ENCODE measurements around the gene SYPL1. TPM values are rescaled to one million over a fixed set of nuclear protein-coding genes. Genes with fewer than 3 reads are reported as not detected.

The SYPL1 gene
- total and polyA plus RNA-seq, 2 donors (not counting 3 experiments of a cell fraction or from before 2014, with no cell fraction given): 59.8 to 67.1 TPM

- no peak for FAIRE-seq
These were observed 22.1 kb upstream of the SYPL1 start for GRCh38 chr7:106134241-106134640.

More at GRCh38 chr7:106134241-106134640, 22.1 kb upstream of the SYPL1 start:
- H4K20me1 ChIP-seq (replicated peaks; ENCODE audit: control insufficient read depth, extremely low read depth, insufficient read depth, low read length): no peaks in the 10 kb centered on the region
- H3K4me1 ChIP-seq (ENCODE audit: control insufficient read depth, extremely low read depth, insufficient read depth, low read length): no peaks in the 10 kb centered on the region
- H3K27me3 ChIP-seq (ENCODE audit: control insufficient read depth in 2 of 2, insufficient read depth in 2 of 2, low read length in 2 of 2): peaks cover 24 to 37% of the 10 kb centered on the region in 2 experiments
- no TSS peak for BruUV-seq (replicated peaks)
- no peak for DNase-seq (ENCODE audit: low read depth, low spot score)
- H3K9me3 ChIP-seq (replicated peaks; ENCODE audit: control insufficient read depth, insufficient read depth, low read length): no peaks in the 10 kb centered on the region
- no peaks in the 10 kb centered on the region for H3K9me1 ChIP-seq (replicated peaks; ENCODE audit: control insufficient read depth, extremely low read depth, insufficient read depth, low read length)
- H3K36me3 ChIP-seq (ENCODE audit: control insufficient read depth in 2 of 2, extremely low read depth in 1 of 2, insufficient read depth in 2 of 2, low read length in 2 of 2): no peaks in the 10 kb centered on the region
- no peak overlapping the region for H3K4me2 ChIP-seq (ENCODE audit: insufficient read depth, low read length)
- intact Hi-C loops (cut with micrococcal nuclease) (no loop called here), dilution Hi-C loops (cut with MboI; ENCODE audit: extremely low pct_ligation_motif_present, low sequenced_read_pairs) (no loop called here)
- H3K9ac ChIP-seq (replicated peaks; ENCODE audit: extremely low read depth, insufficient read depth, low read length): no peak overlapping the region
- H3K4me3 ChIP-seq (replicated peaks in 1 of 3; ENCODE audit: insufficient read depth in 1 of 3, low read depth in 1 of 3, low read length in 3 of 3): no peak overlapping the region
- no peaks in the 10 kb centered on the region for H3K79me2 ChIP-seq (ENCODE audit: control insufficient read depth, insufficient read depth, low read length)
- POLR2A ChIA-PET: no interaction called here
- TF ChIP-seq EZH2 (IDR thresholded peaks at IDR 0.05; ENCODE audit: borderline replicate concordance, low read depth, low read length, severe bottlenecking): no peak
- TF ChIP-seq POLR2A (IDR thresholded peaks at IDR 0.05; ENCODE audit: low read depth, low read length): no peak
- TF ChIP-seq JUN (IDR thresholded peaks at IDR 0.05; ENCODE audit: borderline replicate concordance, insufficient read depth, insufficient read length, low read depth): no peak
- no peak for TF ChIP-seq MYC (IDR thresholded peaks at IDR 0.05; ENCODE audit: low read depth, low read length)
- no peak for TF ChIP-seq CTCF (IDR thresholded peaks at IDR 0.05; ENCODE audit: extremely low read depth in 1 of 2, insufficient read depth in 1 of 2, low read depth in 1 of 2, low read length in 2 of 2)
- TF ChIP-seq MAX (IDR thresholded peaks at IDR 0.05; ENCODE audit: insufficient read depth, insufficient read length): no peak
- no peak for TF ChIP-seq POLR2AphosphoS5 (IDR thresholded peaks at IDR 0.05; ENCODE audit: insufficient read depth, low read depth, low read length)
- no peak for TF ChIP-seq FOS (IDR thresholded peaks at IDR 0.05; ENCODE audit: borderline replicate concordance, insufficient read depth, low read length)
- no peak for TF ChIP-seq GATA2 (IDR thresholded peaks at IDR 0.05; ENCODE audit: insufficient read depth, insufficient read length, low read depth, low read length)
- H2AFZ ChIP-seq (ENCODE audit: low read depth, low read length): no peak overlapping the region
- CTCF ChIA-PET: interaction anchor here (1.2 to 1.7 kb wide), 2 partner anchors 9 to 20 kb away, joined by 3 to 6 read pairs; no protein-coding TSS in a partner anchor
- no peak overlapping the region for H3K27ac ChIP-seq (ENCODE audit: insufficient read depth, low read depth, low read length)

Data from endothelial cell of umbilical vein (primary cell).